Fibroblast of mammary gland (primary cell): ENCODE data around the gene GAB4.
A peak's percentile ranks its signal among the peaks of the same experiment; 100 is the strongest.
"Not testable (repeated sequence)": the region's sequence is repeated elsewhere in the genome, so short reads cannot be mapped to it uniquely, and the experiment has no call there.

Source experiments
- DNase-seq: peaks from one replicate; pipeline ENCODE4 v3.0.0-alpha.2; 2010; ENCODE audit warnings: low read depth
- H3K4me3 ChIP-seq: 2 replicates; pipeline ENCODE4 v1.5.1; 2011; ENCODE audit warnings: low read depth, mild to moderate bottlenecking, low read length, moderate library complexity; ENCODE audit not compliant: control insufficient read depth
- TF ChIP-seq, protein P1 (sequence below): conservative IDR thresholded peaks from 2 replicates; pipeline ENCODE4 v1.5.1; 2011; ENCODE audit warnings: low read depth, low read length, inconsistent platforms; ENCODE audit not compliant: control insufficient read depth, insufficient read depth

GAB4 gene

DNA sequence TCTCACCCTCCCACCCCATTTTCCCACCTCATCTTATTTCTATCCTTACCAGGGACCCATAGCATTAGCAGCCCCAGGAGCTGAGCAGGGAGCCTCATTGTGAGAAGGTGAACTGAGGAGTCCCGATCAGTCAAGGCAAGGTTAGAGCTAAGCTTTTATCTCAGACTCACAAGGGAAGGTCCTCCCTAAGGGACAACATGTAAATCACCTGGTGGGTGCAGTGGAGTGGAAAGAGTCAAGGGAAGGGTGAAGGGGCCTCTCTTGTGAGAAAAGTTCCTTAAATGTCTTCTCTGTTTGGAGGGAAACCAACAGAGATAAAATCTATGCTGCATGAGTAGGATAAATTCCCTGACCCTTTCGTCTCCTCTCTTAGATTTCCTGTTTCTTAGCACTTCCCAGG is 85.9 kb downstream of the GAB4 start:
- DNase-seq = no peak
- H3K4me3 ChIP-seq = no peak overlapping the region
- TF ChIP-seq, protein P1, sequence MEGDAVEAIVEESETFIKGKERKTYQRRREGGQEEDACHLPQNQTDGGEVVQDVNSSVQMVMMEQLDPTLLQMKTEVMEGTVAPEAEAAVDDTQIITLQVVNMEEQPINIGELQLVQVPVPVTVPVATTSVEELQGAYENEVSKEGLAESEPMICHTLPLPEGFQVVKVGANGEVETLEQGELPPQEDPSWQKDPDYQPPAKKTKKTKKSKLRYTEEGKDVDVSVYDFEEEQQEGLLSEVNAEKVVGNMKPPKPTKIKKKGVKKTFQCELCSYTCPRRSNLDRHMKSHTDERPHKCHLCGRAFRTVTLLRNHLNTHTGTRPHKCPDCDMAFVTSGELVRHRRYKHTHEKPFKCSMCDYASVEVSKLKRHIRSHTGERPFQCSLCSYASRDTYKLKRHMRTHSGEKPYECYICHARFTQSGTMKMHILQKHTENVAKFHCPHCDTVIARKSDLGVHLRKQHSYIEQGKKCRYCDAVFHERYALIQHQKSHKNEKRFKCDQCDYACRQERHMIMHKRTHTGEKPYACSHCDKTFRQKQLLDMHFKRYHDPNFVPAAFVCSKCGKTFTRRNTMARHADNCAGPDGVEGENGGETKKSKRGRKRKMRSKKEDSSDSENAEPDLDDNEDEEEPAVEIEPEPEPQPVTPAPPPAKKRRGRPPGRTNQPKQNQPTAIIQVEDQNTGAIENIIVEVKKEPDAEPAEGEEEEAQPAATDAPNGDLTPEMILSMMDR = no peak

DNA sequence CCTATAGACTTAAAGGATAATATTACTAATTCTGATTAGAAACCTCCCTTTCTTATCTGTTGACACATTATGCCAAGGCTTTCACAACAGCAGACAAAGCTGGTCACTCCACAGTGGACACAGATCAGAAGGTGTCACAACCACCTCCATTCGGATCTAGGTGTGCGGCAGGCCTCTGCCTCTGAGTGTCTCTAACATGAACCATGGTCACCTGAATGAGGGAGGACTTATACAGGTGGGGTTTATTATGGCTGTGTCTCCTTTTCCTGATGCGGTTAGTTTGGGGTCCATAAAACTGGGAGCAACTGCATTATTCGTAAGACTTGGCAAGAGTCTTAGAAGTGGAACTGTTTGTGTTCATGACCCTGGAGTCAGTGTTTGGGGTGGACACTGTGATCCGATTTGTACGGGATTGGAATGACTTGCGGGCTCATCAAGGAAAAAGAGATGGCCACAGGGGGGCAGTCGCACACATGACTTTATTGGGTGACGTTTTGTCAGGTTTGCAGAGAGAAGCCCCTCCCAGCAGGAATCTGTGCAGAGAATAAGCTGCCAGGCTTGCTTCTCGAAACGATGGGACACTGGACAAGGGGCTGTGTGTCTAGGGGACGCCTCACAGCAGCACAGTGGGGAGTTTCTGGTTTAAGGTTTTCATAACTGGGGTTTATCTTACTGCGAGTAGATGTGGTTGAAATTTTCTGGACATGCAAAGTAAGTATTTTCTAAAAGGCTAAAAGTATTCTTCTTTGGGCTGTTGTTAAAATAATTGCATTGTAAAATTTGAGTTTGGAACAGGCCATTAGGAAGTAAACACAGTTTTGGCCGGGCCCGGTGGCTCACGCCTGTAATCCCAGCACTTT is 90.6 kb downstream of the GAB4 start:
- TF ChIP-seq, protein P1 = peak; percentile 68
- DNase-seq = peak; percentile 59
- H3K4me3 ChIP-seq = no peak overlapping the region

DNA sequence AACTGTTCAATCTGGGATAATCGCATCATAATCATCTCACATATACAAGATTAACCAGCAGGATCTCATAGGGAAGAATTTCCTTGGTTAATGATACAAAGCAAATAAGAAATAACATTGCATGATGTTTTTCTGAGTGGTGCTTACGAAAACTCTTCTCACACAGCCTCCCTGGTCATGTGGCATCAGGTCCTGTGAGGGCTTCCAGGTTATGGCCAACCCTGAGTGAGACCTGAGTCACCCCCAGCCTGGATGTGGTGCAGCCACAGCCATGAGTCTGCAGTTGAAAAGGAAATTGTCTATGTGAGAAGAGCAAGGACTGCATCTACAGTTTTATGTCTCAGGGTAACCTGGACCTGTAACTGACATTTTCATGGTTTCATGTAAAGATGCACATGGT is 92.3 kb downstream of the GAB4 start:
- DNase-seq = peak; percentile 55
- TF ChIP-seq, protein P1 = no peak
- H3K4me3 ChIP-seq = no peak overlapping the region

DNA sequence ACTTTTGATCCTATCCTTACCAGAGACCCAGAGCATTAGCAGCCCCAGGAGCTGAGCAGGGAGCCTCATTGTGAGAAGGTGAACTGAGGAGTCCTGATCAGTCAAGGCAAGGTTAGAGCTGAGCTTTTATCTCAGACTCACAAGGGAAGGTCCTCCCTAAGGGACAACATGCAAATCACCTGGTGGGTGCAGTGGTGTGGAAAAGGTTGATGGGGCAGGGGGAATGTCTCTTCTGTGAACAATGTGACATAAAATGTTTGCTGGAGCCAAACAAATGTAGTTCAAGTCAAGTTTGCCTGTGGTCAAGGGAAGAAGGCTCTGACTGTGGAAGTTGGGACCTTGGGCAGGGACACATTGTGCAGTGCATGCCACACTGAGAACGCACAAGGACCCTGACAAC is 93.1 kb downstream of the GAB4 start:
- H3K4me3 ChIP-seq, DNase-seq: not testable (repeated sequence)

DNA sequence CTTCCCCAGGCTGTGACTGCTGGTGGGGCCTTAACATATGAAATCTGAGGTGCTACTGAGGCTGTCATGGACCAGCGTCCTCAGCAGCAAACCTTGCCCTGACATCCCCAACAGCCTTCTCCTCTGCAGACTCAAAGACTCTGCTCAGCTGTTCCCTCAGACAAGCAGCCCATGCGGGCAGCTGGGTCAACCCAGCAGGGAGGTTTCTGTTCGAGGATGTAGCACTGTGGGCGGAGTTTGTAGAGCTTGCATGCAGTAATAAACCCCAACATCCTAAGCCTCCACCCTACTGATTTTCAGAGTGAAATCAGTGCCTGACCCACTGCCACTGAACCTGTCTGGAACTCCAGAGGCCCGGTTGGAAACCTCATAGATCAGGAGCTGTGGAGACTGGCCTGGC is 94.0 kb downstream of the GAB4 start:
- no peak overlapping the region for H3K4me3 ChIP-seq
- no peak for DNase-seq
- TF ChIP-seq, protein P1 = no peak

DNA sequence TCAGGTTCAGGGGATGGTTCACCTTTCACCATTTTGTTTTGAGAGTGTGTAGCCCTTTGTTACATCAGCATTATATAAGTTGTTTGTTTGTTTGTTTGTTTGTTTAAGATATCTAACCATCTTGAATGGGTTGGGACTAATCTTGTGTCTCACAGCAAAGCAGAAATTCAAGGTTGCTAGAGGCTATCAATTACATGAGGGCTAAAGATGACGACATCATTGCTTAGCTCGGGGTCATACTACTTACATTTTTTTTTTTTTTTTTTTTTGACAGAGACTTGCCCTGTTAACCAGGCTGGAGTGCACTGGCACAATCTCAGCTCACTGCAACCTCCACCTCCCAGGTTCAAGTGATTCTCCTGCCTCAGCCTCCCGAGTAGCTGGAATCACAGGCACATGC is 95.7 kb downstream of the GAB4 start:
- H3K4me3 ChIP-seq = no peak overlapping the region
- TF ChIP-seq, protein P1 = no peak
- no peak for DNase-seq
